GM12878 (cell line): ENCODE data around the gene IL1RL2. TPM values are rescaled to one million over a fixed set of nuclear protein-coding genes. Genes with fewer than 3 reads are reported as not detected.

Experiments
- BRCA1 ChIP-seq: IDR thresholded peaks from 2 replicates; pipeline ENCODE4 v1.6.1; 2011; ENCODE audit warnings: low read depth, low read length, improper control_type of control experiment
- MYC ChIP-seq: IDR thresholded peaks from 2 replicates; pipeline ENCODE4 v1.6.1; 2011; ENCODE audit warnings: mild to moderate bottlenecking, low read length, moderate library complexity, inconsistent platforms; ENCODE audit not compliant: insufficient read depth, insufficient replicate concordance, insufficient read length, severe bottlenecking
- POLR2AphosphoS2 ChIP-seq: IDR thresholded peaks from 2 replicates; pipeline ENCODE4 v1.6.1; 2011; ENCODE audit warnings: low read depth, mild to moderate bottlenecking, low read length, improper control_type of control experiment, moderate library complexity
- SRF ChIP-seq, 2 experiments: IDR thresholded peaks; 2 replicates each; pipeline ENCODE4 v1.6.1; 2011; ENCODE audit warnings: low read depth in 2 of 2, low read length in 2 of 2, mild to moderate bottlenecking in 1 of 2, moderate library complexity in 1 of 2
- ZBED1 ChIP-seq: IDR thresholded peaks from 2 replicates; pipeline ENCODE4 v1.6.1; 2016; ENCODE audit warnings: borderline replicate concordance
- ZNF384 ChIP-seq: IDR thresholded peaks from 2 replicates; pipeline ENCODE4 v1.6.1; 2012; ENCODE audit warnings: low read depth, mild to moderate bottlenecking, low read length, improper control_type of control experiment, borderline replicate concordance
- polyA plus RNA-seq, 11 experiments: library from polyadenylated mRNA; depleted of rRNA in 4 of 11; unstranded in 6 of 11; stranded (reverse) in 5 of 11; fragments of >200 nt; fragmentation: Nextera tagmentation in 4 of 11; fragmentation: Illumina TruSeq in 1 of 11; extraction: Ambion mirVana in 4 of 11; extraction: Trizol in 1 of 11; gene quantifications; 1 replicate in 1 of 11; 2 replicates in 10 of 11; pipeline versions ENCODE4 v1.2.1 to v1.2.3, GENCODE V29; 2011 to 2016; ENCODE audit warnings: inconsistent platforms in 2 of 11, missing spikeins in 2 of 11, low read depth in 1 of 11
- total RNA-seq, 4 experiments: library from RNA; depleted of rRNA in 3 of 4; stranded (reverse); fragments of >200 nt in 3 of 4; fragmentation: Illumina TruSeq in 1 of 4; extraction: Trizol in 1 of 4; gene quantifications; 2 replicates each; pipeline versions ENCODE4 v1.2.1 to v1.2.3, GENCODE V29; 2013 to 2021
- TF ChIP-seq, protein P1 (sequence below): IDR thresholded peaks from 2 replicates; pipeline ENCODE4 v1.6.1; 2011; ENCODE audit warnings: borderline replicate concordance, low read depth, mild to moderate bottlenecking, moderate library complexity, mixed read lengths, low read length; ENCODE audit not compliant: insufficient read depth; ENCODE audit errors: extremely low read length
- TF ChIP-seq, protein P2 (sequence below): fragments of 450-650 bp; IDR thresholded peaks from 2 replicates; pipeline ENCODE4 v1.6.1; 2017; ENCODE audit warnings: mild to moderate bottlenecking, moderate library complexity

IL1RL2 gene
- total and polyA plus RNA-seq, 10 of the 15 experiments (the other 5 are each of a cell fraction or from before 2014, with no cell fraction given): not detected

DNA sequence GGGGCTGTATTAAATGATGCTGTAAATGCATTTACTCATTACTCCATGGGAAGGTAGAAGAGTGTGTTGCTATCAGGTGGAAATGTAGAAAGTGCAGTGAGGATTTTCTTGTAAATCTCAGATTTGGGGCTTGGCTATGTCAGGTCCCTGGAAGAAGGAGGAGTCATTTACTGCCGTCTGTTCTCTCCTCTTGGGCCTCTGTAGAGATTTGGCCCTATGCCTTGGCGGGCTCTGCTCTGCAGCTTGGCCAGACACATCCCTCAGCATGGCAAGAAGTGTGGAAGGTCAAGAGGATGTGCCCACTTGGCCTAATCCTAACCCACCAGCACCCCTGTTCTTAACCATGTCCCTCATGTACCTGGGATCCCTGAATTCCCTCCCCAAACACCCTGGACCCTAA, 37.6 kb upstream of the IL1RL2 start (continued):
- TF ChIP-seq BRCA1 (no peak), ZNF384 (no peak), ZBED1 (no peak), POLR2AphosphoS2 (no peak), MYC (no peak), SRF (IDR thresholded peaks at IDR 0.05; ENCODE audit: low read depth in 2 of 2, low read length in 2 of 2) (no peak)
- TF ChIP-seq, protein P1, sequence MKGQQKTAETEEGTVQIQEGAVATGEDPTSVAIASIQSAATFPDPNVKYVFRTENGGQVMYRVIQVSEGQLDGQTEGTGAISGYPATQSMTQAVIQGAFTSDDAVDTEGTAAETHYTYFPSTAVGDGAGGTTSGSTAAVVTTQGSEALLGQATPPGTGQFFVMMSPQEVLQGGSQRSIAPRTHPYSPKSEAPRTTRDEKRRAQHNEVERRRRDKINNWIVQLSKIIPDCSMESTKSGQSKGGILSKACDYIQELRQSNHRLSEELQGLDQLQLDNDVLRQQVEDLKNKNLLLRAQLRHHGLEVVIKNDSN: no peak
- TF ChIP-seq, protein P2, sequence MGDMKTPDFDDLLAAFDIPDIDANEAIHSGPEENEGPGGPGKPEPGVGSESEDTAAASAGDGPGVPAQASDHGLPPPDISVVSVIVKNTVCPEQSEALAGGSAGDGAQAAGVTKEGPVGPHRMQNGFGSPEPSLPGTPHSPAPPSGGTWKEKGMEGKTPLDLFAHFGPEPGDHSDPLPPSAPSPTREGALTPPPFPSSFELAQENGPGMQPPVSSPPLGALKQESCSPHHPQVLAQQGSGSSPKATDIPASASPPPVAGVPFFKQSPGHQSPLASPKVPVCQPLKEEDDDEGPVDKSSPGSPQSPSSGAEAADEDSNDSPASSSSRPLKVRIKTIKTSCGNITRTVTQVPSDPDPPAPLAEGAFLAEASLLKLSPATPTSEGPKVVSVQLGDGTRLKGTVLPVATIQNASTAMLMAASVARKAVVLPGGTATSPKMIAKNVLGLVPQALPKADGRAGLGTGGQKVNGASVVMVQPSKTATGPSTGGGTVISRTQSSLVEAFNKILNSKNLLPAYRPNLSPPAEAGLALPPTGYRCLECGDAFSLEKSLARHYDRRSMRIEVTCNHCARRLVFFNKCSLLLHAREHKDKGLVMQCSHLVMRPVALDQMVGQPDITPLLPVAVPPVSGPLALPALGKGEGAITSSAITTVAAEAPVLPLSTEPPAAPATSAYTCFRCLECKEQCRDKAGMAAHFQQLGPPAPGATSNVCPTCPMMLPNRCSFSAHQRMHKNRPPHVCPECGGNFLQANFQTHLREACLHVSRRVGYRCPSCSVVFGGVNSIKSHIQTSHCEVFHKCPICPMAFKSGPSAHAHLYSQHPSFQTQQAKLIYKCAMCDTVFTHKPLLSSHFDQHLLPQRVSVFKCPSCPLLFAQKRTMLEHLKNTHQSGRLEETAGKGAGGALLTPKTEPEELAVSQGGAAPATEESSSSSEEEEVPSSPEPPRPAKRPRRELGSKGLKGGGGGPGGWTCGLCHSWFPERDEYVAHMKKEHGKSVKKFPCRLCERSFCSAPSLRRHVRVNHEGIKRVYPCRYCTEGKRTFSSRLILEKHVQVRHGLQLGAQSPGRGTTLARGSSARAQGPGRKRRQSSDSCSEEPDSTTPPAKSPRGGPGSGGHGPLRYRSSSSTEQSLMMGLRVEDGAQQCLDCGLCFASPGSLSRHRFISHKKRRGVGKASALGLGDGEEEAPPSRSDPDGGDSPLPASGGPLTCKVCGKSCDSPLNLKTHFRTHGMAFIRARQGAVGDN: no peak
- TF ChIP-seq, all 136 proteins: peak for 0
